ENCODE measurements around the gene VASH2.
"Not testable (repeated sequence)": the region's sequence is repeated elsewhere in the genome, so short reads cannot be mapped to it uniquely, and the experiment has no call there.

VASH2 gene

GRCh38 chr1:212953321-212953720 lies 3.0 kb downstream of the VASH2 start:
- in situ Hi-C loops (cut with MboI; ENCODE audit: low pct_unique_long_range_greater_than_20kb, low sequenced_read_pairs): no loop called here
- DNase-seq: no peak

GRCh38 chr1:212954514-212954913 lies 4.2 kb downstream of the VASH2 start:
- DNase-seq: no peak
- in situ Hi-C loops (cut with MboI; ENCODE audit: low pct_unique_long_range_greater_than_20kb, low sequenced_read_pairs): no loop called here

- in situ Hi-C loops (cut with MboI; ENCODE audit: low pct_unique_long_range_greater_than_20kb, low sequenced_read_pairs): no loop called here
- no peak for DNase-seq
Observed at GRCh38 chr1:212955098-212955497, 4.8 kb downstream of the VASH2 start.

GRCh38 chr1:212955961-212956620 lies 5.8 kb downstream of the VASH2 start:
- in situ Hi-C loops (cut with MboI; ENCODE audit: low pct_unique_long_range_greater_than_20kb, low sequenced_read_pairs): no loop called here

GRCh38 chr1:212957546-212957945 lies 7.2 kb downstream of the VASH2 start:
- no peak for DNase-seq
- in situ Hi-C loops (cut with MboI; ENCODE audit: low pct_unique_long_range_greater_than_20kb, low sequenced_read_pairs): no loop called here

More at GRCh38 chr1:212955961-212956620, 5.8 kb downstream of the VASH2 start:
- DNase-seq: no peak

GRCh38 chr1:212958175-212958574 lies 7.8 kb downstream of the VASH2 start:
- in situ Hi-C loops (cut with MboI; ENCODE audit: low pct_unique_long_range_greater_than_20kb, low sequenced_read_pairs): no loop called here
- peak; percentile 35 for DNase-seq

GRCh38 chr1:212959266-212960220 lies 9.2 kb downstream of the VASH2 start:
- in situ Hi-C loops (cut with MboI; ENCODE audit: low pct_unique_long_range_greater_than_20kb, low sequenced_read_pairs): no loop called here

GRCh38 chr1:212960932-212961331 lies 10.6 kb downstream of the VASH2 start:
- no peak for DNase-seq
- in situ Hi-C loops (cut with MboI; ENCODE audit: low pct_unique_long_range_greater_than_20kb, low sequenced_read_pairs): no loop called here

More at GRCh38 chr1:212959266-212960220, 9.2 kb downstream of the VASH2 start:
- no peak for DNase-seq

- DNase-seq: no peak
- in situ Hi-C loops (cut with MboI; ENCODE audit: low pct_unique_long_range_greater_than_20kb, low sequenced_read_pairs): no loop called here
Observed at GRCh38 chr1:212962509-212962908, 12.2 kb downstream of the VASH2 start.

GRCh38 chr1:212964102-212964501 lies 13.8 kb downstream of the VASH2 start:
- DNase-seq: no peak
- in situ Hi-C loops (cut with MboI; ENCODE audit: low pct_unique_long_range_greater_than_20kb, low sequenced_read_pairs): no loop called here

GRCh38 chr1:212964993-212965392 lies 14.7 kb downstream of the VASH2 start:
- in situ Hi-C loops (cut with MboI; ENCODE audit: low pct_unique_long_range_greater_than_20kb, low sequenced_read_pairs); DNase-seq: not testable (repeated sequence)

GRCh38 chr1:212966616-212967015 lies 16.3 kb downstream of the VASH2 start:
- no peak for DNase-seq
- in situ Hi-C loops (cut with MboI; ENCODE audit: low pct_unique_long_range_greater_than_20kb, low sequenced_read_pairs): no loop called here

GRCh38 chr1:212967801-212968200 lies 17.5 kb downstream of the VASH2 start:
- in situ Hi-C loops (cut with MboI; ENCODE audit: low pct_unique_long_range_greater_than_20kb, low sequenced_read_pairs): no loop called here
- peak; percentile 46 for DNase-seq

- DNase-seq: no peak
- in situ Hi-C loops (cut with MboI; ENCODE audit: low pct_unique_long_range_greater_than_20kb, low sequenced_read_pairs): no loop called here
Observed at GRCh38 chr1:212968368-212968863, 18.1 kb downstream of the VASH2 start.

GRCh38 chr1:212970085-212970484 lies 19.7 kb downstream of the VASH2 start:
- DNase-seq: no peak
- in situ Hi-C loops (cut with MboI; ENCODE audit: low pct_unique_long_range_greater_than_20kb, low sequenced_read_pairs): no loop called here

- in situ Hi-C loops (cut with MboI; ENCODE audit: low pct_unique_long_range_greater_than_20kb, low sequenced_read_pairs): no loop called here
- no peak for DNase-seq
Observed at GRCh38 chr1:212971312-212971711, 21.0 kb downstream of the VASH2 start.

GRCh38 chr1:212973426-212973825 lies 23.1 kb downstream of the VASH2 start:
- in situ Hi-C loops (cut with MboI; ENCODE audit: low pct_unique_long_range_greater_than_20kb, low sequenced_read_pairs): no loop called here
- no peak for DNase-seq

GRCh38 chr1:212973899-212974298 lies 23.6 kb downstream of the VASH2 start:
- in situ Hi-C loops (cut with MboI; ENCODE audit: low pct_unique_long_range_greater_than_20kb, low sequenced_read_pairs): no loop called here
- no peak for DNase-seq

GRCh38 chr1:212974711-212975110 lies 24.4 kb downstream of the VASH2 start:
- in situ Hi-C loops (cut with MboI; ENCODE audit: low pct_unique_long_range_greater_than_20kb, low sequenced_read_pairs): loop anchor here (25.0 kb wide), 1 partner anchor 512 kb away; no protein-coding TSS in a partner anchor

More at GRCh38 chr1:212974711-212975110, 24.4 kb downstream of the VASH2 start:
- no peak for DNase-seq
